Cortex of kidney (tissue), 1 donor: ENCODE measurements around the gene HTD2.

Experiments
- DNase-seq: peaks from one replicate; lab custom pipeline; 2025; lab: John Stamatoyannopoulos, UW

HTD2 gene

DNA sequence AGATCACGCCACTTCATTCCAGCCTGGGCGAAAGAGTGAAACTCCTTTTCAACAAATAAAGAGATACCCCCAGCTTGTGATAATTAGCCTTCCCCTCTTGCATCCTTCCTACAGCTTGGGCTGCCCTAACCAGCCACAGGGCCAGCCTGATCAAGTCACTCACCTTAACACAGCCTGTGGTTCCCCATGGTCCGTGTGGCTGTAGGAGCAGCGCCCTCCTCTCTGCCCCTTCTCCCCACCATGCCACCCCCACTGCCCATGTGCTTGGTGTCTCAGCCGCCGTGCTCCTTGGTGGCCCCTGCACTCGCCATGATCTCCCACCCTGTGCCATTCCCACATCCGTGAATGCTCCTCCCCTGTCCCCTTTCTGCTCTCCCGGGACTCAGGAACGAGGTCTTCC, 13.5 kb upstream of the HTD2 start:
- DNase-seq, result no peak

DNA sequence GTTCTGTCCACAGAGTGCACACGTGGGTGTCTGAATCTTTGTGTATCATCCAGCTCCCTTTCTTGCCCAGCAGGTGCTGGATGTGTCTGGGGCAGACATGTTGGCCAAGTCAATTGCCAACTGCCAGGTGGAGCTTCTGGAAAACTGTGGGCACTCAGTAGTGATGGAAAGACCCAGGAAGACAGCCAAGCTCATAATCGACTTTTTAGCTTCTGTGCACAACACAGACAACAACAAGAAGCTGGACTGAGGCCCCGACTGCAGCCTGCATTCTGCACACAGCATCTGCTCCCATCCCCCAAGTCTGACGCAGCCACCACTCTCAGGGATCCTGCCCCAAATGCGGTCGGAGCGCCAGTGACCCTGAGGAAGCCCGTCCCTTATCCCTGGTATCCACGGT, 12.8 kb upstream of the HTD2 start:
- DNase-seq, result no peak

DNA sequence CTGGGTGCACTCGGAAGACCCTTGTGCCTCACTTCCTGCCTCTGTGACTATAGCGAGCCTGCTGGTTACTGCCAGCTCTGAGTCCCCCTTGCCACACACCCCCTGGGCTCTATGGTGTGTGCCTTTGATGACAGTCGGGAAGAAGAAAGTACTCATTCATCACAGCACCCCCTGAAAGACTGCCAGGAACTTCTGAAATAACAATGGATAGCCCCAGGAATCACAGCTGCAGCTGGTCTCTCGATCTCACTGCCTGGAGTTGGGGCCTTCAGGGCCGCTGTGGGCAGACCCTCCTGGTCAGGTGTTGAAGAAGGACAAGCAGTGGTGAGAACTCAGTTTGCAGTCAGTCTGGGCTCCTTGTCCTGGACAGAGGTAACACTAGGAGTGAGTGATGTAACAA, 10.1 kb upstream of the HTD2 start:
- no peak for DNase-seq

DNA sequence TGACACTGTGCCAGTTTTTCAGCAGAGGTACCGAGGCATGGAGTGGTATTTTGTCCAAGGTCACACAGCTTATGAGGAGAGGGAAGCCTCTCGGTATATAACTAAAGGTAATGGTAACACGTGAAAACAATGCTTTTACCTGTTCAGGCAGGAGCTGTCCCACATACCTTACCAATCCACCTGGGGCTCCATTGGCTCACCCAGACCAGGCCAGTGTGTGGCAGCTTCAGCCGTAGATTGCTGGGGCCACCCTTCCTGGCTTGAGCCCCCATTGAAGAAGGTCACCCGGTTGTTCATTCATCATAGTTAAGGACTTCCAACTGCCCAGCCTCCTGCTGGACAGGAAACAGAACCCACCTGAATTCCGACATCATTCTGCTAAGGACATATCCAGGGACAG, 9.5 kb upstream of the HTD2 start:
- no peak for DNase-seq

DNA sequence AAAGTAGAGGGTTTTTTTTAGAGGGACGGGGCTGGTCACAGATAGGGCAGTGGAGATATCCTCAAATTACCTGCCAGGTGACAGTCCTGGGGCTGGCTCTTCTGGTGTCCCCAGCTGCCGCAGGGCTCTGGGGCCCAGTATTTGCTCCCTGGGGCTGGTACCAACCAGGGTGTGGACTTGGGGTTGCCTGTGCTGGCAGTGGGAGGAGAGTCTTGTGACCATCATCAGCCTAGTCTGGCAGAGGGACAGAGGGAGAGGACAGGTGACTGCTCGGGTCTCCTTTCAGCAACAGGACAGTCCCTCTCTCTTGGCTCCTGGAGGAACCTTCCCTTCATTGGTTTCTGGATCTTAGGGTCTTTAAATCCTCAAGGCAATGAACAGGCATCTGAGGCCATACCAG, 8.1 kb upstream of the HTD2 start:
- DNase-seq, result no peak

DNA sequence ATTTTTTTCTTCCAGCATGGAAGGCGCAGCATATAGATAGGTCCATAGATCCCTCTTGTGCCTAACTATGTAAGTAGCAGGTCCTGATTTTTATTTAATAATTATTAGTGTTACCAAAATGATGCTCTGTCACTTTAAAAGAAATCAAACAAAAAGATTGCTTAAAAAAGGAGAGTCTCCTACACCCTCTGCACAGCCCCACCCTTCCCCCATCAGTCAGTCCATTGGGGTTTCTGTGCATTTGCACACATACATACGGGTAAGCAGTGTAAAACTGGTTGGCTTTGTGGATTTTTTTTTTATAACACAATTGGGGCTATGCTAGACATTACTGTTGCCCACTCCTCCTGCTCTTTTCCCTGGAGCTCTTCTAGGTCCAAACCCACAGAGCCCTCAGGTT, 7.2 kb upstream of the HTD2 start:
- DNase-seq, result no peak

DNA sequence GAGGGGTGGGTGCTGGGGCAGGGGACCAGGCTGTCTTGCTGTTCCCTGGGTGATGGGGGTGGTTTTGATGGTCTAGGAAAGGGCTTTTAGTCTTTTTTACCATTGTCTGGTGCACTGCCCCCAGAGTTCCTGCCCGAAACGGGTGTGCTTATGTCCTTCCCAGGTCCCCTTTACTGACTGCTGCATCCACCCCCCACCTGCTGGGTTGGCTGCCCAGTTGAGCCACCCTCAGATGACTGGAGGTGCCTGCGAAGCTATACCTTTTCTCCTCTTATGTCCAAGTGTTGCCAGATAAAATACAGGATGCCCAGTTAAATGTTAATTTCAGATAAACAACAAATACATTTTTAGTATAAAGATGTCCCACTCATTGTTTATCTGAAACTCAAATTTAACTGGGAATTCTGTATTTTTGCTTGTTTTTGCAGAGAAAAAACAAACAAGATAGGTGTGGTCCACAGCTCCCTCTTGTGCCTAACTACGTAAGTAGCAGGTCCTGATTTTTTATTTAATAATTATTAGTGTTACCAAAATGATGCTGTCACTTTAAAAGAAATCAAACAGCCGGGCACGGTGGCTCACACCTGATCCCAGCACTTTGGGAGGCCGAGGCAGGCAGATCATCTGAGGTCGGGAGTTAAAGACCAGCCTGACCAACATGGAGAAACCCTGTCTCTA, 6.3 kb upstream of the HTD2 start:
- DNase-seq, result no peak

DNA sequence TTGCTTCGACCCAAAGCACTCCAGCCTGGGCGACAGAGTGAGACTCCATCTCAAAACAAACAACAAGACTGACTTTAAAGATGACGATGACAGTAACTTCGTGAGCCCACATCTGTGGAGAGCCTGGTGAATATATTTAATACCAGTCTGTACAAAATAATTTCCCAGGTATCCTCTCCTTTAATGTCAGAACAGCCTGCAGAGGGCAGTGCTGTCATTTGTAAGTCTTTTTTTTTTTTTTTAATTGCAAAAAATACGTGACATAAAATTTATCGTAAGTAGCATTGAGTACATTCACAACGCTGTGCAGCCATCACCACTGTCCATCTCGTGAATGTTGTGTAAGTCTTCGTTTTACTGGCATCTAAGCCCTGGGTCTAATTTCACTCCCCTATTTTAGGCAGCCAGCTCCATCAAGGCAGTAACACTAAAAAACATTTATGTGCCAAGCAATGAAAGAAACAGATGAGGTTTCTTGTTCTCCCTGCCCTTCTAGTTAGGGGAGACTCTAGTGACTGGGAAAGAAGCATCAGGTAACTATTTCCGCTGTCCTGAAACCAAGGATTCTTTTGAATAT, 1.4 kb downstream of the HTD2 start:
- DNase-seq, result no peak

DNA sequence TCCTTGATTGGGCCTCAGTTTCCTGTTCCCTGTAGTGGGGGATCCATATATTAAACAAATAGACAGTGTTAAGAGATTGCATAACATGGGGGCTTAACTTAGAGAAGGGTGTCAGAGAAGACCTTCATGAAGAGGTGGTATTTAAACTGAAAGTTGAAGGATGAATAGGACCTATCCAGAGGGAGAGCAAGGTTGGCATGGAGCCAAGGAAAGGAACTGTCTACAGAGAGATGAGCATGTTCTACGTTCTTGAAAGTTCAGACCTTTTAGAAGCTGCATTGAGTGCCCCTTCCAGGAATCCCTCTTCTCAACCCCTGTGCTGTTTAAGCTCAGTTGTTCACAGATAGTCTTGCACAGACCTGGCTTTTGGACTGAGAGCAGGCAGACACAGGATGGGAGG, 2.4 kb downstream of the HTD2 start:
- no peak for DNase-seq

DNA sequence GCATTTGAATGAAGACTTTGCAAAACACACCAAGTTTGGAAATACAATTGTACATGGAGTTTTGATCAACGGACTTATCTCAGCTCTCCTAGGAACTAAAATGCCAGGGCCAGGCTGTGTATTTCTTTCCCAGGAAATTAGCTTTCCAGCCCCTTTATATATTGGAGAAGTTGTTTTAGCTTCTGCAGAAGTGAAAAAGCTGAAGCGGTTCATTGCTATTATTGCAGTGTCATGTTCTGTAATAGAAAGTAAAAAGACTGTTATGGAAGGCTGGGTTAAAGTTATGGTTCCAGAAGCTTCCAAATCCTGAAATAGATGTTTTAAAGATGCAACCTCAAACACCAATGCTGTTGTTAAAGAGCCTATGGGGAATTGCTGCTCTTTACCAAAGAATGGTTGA, 11.5 kb downstream of the HTD2 start:
- DNase-seq, result no peak

DNA sequence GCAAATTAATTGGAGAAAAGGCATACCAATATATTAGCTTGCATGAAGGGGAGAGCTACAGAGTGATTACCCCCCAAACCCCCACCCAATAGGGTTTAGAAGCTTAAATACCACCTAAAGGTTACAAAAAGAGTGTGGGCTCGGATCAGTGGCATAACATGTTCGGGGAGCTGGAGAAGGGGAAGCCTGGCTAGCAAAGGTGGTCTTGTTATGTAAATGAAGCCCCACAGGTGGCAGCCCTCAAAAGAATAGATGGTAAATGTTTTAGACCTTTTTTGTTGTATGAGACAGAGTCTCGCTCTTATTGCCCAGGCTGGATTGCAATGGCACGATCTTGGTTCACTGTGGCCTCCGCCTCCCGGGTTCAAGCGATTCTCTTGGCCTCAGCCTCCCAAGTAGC, 15.5 kb downstream of the HTD2 start:
- DNase-seq, result no peak

DNA sequence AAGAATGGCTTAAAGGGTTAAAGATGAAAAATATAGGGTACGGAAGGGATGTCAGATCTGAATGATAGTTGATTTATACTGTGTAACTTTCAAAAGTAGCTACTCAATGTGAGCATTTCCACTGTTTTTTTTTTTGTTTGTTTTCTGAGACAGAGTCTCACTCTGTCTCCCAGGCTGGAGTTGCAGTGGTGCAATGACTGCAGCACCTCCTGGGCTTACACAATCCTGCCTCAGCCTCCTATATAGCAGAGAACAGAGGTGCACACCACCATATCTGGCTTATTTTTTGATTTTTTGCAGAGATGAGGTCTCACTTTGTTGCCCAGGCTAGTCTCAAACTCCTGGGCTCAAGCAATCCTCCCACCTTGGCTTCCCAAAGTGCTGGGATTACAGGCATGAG, 16.5 kb downstream of the HTD2 start:
- no peak for DNase-seq

DNA sequence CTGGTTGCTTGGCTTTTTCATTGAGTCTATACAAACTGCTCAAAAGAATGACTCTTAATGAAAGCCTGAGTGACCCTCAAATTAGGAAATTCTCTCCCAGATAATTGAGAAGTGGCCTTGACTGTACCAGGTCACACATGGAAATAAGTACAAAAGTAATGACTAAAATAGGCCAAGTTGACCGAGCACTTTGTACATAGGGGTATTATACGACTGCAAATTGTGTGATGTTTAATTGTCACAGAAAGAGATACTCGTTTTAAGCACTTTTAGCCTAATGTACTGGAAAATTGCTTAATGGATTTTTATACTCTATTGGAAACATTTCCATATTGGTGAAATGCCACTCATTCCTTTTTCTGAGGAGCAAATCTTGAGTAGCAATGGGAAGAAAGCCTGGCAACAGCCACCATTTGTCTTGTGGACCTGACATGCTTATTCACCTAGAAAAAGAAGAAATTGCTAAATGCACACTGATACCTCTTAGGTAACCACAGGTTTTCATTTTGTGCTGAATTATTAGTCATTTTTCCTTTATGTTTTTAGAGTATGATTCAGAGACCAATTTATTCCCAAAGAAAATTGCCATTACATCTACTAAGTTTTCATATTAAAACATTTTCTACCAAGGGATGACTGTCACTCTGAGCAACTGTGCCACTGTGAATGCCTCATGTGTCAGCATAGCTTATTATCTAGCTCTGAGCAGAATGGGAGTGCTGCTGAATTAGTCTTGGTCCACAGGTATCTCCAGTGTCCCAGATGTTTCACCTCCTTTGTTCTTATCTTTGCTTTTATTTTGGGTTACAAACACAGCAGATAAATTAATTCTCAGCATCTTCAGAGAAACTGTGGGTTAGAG, 17.4 kb downstream of the HTD2 start:
- DNase-seq, result no peak

DNA sequence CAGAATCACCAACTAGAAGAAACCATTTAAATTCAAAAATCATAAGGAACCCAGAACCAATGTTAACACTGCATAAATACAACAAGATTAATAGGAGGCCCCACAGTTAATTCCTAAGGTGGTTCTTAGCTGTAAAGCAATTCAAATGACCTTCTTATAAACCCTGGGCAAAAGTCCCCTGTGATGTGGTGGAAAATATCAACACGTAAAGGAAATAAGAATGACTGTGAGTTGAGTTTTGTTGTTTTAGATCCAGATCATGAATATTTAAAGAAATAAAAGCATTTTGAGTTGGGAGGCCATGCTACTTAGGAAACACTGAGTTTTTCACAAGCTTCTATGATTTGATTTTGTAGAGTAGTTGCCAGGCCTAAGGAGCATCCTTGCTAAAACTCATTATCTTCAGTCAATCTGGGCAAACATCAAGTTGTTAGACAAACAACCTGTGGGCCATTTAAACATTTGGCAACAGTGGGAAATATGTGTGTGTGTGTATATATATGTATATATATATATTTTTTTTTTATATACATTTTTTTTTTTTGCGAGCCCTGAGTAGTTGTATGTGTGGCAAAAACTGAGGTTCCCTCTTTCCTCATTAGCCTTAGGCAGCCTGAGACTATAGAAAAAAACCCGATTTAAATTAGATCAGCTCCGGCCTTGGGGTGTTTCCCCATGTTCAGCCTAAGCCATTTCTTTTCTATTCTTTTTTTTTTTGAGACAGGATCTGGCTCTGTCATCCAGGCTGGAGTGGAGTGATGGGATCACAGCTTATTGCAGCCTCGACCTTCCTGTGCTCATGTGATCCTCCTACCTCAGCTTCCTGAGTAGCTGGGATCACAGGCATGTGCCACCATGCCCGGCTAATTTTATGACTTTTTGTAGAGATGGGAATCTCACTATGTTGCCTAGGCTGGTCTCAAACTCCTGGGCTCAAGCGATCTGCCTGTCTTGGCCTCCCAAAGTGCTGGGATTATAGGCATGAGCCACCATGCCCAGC, 18.4 kb downstream of the HTD2 start:
- DNase-seq, result no peak

DNA sequence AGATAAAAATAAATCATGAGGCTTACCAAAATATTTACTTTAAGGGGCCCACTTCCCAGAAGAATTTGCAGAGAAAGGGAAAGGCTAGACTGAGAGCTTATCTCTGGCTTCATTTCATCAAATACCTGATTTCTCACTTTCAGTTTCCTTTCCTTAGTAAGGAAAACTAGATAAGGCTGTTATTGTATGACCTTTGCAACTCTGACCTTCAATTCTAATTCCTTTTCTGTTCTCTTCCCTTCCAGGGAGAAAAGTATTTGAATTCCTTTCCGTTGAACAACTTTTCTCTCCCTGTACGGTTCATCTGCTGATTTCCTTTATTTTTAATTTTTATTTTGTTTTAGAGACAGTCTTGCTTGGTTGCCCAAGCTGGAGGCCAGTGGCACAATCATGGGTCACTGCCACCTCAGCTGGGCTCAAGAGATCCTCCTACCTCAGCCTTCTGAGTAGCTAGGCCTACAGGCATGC, 19.2 kb downstream of the HTD2 start:
- DNase-seq, result no peak

DNA sequence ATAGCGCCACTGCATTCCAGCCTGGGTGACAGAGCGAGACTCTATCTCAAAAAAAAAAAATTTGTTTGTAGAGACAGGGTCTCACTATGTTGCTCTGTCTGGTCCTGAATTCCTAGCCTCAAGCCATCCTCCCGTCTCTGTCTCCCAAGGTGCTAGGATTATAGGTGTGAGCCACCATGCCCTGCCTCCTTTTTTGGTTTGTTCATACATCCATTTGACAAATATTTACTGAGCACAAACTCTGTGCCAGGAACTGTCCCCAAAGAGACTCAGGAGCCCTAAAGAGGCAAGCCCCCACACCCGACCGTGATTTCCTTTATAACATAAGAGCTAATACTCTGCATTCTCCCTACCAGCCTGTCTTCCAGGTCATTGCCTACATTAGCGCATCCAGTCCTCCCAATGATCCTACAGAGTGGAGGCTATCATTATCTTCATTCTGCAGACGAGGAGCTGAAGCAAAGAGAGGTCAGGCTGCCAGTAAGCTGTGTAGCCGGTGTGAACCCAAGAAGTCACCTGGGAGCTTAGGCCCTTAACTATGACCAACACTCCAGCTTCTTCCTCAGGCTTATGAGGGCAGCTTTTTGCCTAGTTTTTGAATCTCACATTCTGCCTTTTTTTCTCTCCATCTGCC, 20.1 kb downstream of the HTD2 start:
- DNase-seq, result no peak

DNA sequence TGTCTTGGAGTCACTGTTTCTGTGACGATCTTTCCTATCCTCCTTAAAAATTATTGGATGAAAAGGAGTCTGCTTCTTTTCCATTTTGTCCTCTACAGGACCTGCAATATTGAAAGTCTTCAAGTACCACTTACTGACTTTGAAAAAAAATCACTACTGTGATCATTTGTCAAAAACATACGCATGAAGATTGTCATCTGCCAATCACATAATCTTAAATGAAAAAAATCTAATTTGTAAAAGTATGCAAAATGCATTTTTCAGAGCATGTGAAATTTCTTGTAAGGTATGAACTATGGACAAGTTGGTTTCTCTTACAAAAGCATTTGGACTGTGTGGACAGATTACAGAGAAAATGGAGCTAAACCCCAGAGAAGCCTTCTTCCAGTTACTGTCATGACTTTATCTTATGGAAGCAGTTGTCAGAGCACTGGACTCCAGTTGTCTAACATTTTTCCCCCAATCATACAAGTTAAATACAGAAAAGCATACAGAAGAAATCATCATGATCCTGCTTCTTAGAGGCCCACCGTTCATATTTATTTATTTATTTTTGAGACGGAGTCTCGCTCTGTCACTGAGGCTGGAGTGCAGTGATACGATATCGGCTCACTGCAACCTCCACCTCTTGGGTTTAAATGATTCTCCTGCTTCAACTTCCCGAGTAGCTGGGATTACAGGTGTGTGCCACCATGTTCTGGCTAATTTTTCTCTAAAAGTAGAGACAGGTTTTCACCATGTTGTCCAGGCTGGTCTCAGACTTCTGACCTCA, 23.0 kb downstream of the HTD2 start:
- DNase-seq, result no peak

DNA sequence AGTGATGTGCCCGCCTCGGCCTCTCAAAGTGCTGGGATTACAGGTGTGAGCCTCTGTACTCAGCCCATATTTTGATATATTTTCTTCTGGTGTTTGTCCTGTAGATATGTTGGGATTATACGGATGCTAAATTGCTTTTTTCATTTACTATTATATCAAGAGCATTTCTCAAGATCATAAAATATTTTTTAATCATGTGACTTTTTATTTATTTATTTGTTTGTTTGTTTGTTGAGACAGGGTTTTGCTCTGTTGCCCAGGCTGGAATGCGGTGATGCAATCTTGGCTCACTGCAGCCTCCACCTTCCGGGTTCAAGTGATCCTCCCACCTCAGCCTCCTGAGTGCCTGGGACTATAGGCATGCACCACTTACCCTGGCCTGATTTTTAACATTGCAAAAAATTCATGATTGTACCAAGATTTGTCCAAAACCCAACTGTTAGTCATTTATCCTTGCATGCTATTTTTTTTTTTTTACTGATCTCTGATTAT, 23.6 kb downstream of the HTD2 start:
- no peak for DNase-seq

DNA sequence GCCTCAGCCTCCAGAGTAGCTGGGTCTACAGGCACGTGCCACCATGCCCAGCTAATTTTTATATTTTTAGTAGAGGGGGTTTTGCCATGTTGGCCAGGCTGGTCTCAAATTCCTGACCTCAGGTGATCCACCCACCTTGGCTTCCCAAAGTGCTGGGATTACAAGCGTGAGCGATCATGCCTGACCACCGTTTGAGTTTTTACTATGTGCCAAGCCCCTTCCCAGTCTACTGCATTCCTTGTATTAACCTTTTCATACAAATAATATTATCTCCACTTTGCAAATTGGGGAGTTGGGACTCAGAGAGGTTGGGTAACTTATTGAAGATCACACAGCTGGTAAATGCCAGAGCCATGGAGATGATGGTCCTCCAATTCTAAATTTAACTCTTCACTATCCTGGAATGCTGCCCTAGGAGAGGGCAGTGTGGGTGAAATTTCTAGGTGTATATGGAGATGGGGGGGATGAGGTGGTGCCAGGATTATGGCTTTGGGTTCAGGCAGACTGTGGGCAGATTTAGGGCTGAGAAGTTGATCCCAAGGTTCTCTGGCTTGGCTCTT, 25.4 kb downstream of the HTD2 start:
- DNase-seq, result no peak

DNA sequence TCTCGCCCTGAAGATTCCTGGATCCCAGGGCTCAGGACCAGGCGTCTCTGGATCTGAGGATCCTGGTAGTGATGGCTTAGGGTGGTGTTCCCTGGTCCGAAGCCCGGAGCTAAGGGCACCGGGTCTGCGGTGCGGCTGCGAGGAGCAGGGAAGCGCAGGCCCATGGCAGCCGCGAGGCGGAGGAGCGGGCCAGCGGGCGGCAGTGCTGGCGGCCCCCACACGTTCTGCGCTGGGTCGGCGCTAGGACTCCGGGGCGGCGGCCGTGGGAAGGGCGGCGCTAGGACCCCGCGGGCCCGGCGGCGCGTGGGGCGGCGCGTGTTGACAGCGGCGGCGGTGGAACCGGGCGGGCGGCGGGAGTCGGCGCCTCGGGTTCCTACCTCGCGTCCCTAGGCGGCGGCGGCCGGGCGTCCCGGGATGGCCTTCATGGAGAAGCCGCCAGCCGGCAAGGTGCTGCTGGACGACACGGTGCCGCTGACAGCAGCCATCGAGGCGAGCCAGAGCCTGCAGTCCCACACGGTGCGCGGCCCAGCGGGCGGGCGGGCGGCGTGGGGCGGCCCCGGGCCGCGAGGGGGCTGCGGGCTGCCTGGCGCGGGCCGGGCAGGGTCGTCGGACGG, 26.4 kb downstream of the HTD2 start, which contains the start of gene PXK:
Gene PXK, plus strand, starts transcription at position 318 of the 614 bp plus-strand sequence. Its CDS starts 97 bp downstream, at position 415.
- peak; percentile 10 for DNase-seq
